Embryonic facial prominence (tissue), 1 donor: Measurements from ENCODE around the gene LAMA5.

Experiments used
- DNase-seq: peaks from one replicate; pipeline ENCODE4 v3.0.0-alpha.2; 2016; ENCODE audit errors: extremely low spot score

LAMA5 gene

DNA sequence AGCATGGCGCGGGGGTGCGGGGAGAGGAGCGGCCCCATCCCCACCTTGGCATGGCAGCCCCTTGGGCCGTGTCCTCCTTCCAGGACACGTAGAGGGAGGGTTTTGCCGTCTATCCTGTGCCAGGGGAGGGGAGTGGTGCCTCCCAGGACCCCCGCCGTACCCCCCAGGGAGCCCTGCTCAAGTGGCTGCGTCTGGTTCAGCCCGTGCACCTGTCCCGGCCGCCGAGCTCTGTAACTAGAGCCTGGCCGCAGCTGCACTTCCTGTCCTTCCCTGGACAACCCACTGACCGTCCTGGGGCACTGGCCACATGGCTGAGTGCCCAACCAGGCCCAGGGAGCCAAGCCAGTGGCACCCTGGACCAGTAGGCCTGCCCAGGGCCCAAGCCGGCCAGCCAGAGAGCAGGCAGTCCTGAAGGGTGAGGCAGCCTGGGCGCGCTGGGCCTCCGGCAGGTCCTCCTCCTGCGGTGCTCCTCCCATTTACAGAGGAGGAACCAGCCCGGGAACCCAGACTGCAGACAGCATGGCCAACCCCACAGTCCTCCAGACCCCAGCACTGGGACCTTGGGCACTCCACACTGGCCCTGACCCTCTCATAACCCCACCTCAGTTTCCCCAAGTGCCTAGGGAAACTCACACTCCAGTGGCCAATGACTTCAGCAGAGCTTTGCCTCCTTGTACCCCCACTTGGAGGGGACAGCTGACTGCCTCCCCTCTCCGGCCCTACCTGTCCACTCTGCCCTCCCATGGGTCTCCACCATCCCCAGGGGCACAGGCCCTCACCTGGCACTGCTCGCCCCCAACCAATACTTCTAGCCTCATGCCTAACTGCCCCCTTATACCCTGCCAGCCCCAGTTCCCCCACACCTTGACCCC, 8.7 kb downstream of the LAMA5 start:
- no peak for DNase-seq

- DNase-seq = no peak
Measured at GRCh38 chr20:62357681-62358080, 9.4 kb downstream of the LAMA5 start.

- no peak for DNase-seq
Measured at GRCh38 chr20:62357187-62357667, 9.9 kb downstream of the LAMA5 start.

- DNase-seq = no peak
Measured at GRCh38 chr20:62356589-62357186, 10.4 kb downstream of the LAMA5 start.

DNA sequence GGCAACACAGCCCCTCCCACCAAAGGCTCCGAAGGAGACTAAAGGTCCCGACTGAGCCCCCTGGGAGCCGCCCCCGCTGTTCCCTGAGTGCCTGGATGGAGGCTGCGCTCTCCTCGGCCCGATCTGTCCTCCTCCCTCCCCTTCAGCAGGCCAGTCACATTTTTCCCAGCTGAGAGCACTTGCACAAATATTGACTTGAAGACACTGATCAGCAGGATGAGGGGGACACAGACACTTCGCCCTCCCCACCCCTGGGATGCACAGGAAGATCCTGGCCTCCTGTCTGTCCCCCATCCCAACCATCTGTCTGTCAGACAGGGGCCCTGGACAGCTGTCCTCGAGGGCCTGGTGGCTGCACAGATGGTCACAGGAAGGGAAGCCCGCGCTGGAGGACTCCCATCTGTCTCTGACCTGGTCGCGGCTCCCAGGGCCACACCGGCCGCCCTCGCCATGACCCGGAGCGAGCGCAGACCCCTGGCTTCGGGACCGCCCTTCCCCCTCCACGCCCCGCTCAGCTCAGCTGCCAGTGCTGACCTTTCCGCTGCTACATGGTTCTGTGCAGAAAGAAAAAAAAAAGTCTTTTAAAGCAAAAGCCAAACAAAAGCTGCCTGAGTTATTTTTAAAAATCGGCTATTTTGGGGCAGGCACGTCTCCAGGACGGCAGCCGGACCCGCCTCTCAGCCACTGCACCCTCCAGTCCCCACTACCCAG, 11.1 kb downstream of the LAMA5 start:
- no peak for DNase-seq

DNA sequence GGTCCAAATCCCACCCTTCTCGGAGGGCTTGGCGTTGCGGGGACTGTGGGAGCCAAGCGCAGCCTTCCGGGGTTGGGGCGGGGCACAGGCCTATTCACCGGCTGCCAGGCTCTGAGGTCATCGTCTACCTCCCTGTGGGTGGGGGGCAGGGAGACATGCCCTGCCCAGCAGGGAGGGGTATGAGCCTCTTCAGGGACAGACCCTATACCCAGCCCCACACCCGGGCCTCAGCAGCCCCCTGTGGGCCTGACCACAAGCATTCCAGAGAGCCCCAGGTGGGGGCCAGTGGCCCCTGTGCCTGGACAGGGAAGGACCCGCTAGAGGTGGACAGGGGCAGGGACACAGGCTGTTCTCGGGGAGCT, 11.6 kb downstream of the LAMA5 start:
- DNase-seq = no peak

DNA sequence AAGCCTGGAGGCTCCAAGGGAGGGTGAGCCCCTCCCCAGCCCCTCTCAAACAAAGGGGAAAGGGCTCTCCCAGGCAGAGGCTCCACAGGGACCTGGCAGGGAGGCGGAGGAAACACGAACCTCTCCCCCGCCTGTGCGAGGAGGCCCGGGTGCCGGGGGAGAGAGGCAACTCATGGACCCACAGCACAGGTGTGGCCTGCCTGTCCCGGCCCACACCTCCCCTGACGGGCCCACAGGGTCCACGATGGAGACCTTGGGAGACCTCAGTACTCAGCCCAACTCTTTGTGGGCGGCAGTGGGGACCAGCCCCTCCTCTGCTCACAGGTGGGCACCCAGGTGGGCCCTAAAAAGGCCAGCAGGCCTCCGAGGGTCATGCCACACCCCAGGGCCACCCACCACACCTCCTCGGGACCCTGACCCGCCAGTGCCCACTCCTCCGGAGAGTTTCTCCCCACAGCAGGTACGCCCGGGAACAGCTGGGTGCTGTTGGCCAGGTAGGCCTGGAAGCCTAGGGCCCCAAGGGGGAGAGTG, 12.2 kb downstream of the LAMA5 start:
- no peak for DNase-seq

- no peak for DNase-seq
Measured at GRCh38 chr20:62354031-62354808, 12.9 kb downstream of the LAMA5 start.

DNA sequence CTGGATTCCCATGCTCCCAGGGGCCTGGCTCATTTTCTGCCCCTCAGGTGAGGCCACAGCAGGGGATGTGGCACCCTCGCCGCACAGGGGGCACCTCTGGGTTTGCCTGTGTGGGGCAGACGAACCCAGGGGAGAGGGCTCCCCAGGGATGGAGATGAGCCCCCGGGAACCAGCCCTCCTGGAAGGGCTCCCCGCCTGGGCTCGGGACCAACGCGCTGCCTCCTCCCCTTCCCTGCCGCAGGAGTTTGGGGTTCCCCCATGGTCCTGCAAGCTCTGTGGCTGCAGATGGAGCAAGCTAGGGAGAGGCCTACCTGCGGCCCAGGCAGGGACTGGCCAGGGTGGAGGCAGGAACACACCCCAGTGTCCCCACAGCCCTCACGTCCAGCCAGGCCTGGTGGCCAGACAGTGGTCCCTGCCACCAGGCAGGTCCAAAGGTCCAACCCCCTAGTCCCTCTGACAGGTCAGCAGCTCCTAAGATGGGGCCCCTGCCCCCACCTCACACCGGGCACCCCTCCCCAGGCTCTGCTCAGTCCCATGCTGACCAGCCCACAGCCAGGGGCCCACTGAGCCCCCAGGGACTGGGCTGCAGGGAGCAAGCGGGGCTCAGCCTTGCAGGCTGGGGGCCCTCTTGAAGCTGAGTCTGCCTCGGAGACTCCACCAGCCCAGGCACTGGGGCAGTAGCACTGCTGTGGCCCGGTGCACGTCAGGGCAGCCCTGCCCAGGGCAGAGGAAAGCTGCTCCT, 13.7 kb downstream of the LAMA5 start:
- DNase-seq = no peak

GRCh38 chr20:62352402-62353288, 14.5 kb downstream of the LAMA5 start:
- no peak for DNase-seq

DNA sequence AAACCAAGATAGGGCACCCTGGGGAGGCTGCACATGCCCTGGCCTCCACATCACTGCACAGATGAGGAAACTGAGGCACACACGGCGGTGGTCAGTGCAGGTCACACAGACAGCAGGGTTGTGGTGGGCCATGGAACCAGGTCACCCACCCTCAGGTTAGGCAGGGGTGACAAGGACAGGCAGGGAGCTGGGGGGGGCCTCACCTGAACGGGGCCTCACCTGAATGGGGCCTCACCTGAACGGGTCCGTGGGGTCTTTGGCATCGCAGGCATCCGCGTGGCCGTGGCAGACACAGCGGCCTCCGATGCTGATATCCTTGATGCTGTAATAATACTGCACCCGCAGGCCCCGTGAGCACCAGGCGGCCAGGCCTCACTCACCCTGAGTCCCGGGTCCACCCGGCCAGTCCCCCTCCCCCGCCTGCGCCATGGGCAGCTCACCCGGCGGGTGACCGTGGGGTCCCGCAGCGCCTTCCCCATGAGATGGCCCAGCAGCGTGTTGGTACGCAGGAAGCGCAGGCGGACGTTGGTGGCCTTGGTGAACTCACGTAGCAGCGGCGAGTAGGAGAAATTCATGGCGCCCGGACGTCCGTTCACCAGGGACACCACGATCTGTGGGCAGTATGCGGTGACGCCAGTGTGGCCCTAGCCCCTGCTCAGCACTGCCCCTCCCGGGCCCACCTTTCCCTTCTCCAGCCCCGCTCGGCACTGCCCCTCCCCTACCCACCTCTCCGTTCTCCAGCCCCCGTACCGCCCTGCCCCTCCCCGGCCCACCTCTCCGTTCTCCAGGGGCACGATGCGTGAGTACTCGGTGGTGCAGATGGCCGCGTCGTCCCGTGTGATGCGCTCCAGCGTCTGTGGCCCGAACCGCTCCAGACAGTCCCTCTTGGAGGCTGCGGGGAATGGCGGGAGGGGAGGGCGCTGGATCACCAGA, 15.4 kb downstream of the LAMA5 start:
- DNase-seq = no peak

DNA sequence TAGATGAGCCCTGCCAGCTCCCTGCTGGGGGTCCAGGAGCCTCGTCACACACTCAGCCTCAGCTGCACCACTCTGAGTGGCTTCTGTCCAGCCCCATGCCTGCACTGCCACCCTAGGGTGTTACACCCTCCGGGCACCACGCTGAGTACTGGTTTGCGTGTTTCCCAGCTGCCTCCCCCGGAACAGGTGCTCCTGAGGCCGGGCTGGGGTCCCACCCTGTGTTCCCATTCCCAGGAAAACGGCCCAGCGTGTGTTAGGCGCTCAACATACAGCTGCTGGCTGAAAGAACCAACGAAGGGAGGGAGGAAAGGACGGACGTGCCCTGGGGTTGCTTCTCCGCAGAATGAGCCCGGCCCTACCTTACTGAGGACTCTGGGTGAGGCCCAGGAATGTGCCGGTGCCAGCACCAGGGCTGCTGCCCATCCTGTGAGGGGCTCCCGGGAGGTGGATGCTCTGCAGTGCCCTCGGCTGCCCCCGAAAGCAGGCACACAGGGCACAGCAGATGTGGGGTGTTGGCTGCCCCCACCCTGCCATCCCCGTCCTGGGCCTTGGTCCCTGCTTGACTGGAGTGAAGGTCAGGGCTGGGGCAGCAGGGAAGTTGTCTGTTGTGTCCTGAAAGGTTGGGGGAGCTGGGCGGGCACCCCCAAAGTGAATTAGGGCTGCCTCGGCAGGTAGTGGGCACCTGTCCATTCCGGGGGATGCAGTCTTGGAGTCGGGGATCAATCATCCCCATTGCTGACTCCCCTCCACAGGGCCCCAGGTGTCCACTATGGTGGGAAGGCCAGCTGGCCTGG, 16.3 kb downstream of the LAMA5 start:
- DNase-seq = no peak

- no peak for DNase-seq
Measured at GRCh38 chr20:62350098-62350628, 16.9 kb downstream of the LAMA5 start.

DNA sequence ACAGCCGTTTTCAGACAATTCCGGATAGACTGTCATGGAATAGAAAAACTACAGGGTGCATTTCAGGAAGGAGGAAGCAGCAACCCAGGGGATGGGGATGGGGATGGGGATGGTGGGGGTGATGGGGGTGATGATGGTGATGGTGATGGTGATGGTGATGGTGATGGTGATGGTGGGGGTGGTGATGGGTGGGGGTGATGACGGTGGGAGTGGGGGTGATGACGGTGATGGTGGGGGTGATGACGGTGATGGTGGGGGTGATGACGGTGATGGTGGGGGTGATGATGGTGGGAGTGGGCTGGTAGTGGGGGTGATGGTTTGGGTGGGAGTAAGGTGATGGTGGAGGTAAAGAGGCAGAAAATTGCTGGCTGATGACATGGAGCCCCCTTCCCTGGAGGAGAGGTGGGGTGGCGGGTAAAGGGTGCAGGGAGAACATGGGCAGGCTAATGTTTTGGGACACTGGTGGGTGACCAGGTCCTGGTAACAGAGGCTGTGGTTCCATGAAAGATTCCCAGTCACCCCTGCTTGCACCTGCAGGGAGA, 17.5 kb downstream of the LAMA5 start:
- DNase-seq = no peak

DNA sequence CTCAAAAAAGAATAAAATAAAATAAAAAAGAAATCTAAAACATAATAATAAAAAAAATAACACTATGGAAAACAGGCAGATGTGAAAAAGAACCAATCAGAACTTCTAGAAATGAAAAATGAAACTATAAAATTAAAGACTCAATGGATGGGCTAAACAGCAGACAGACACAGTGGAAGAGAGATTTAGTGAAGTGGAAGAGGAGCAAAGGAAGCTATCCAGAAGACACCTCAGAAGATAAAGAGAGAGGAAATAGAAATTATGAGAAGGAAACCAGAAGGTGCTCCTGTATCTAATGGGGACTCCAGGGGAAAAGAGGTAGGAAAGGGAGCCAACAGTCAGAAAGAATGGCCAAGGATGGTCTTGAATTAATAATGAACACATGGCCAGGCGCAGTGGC, 18.5 kb downstream of the LAMA5 start:
- no peak for DNase-seq

DNA sequence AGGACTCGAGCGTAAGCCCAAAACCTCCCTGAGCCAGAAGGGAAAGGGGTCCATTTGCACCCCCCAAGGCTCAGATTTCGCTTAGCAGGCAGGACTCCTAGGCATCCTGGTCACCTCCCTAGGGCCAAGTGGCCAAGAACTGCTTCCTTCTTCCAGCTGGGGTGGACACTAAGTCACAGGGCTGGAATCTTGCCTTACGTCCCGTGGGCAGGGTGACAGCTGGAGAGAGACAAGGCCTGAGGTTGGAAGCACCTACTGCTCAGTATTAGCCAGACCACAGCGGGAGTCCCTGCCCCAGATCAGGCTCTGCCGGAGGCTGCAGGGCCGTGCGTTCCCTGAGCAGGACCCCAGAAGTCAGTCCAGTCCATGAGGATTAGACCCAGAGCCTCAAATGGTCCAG, 19.7 kb downstream of the LAMA5 start:
- no peak for DNase-seq

DNA sequence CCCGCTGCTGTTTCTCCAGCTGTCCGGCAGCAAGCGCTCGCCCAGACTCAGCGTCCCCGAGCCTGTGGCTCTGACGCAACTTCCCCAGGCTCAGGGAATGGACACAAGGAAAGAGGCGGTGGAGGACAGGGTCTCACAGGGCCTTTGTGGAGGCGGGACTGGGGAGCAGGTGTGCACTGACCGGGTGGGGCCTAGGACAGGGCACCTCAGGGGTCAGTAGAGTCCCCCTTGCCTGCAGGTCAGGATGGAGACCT, 20.0 kb downstream of the LAMA5 start:
- no peak for DNase-seq
